Tibial nerve (tissue), 4 donors: ENCODE measurements around the gene DYNAP. TPM values are rescaled to one million over a fixed set of nuclear protein-coding genes. Genes with fewer than 3 reads are reported as not detected.

Source experiments
- DNase-seq, 2 donors: peaks; one replicate each; pipeline ENCODE4 v3.0.0-alpha.2; 2019; ENCODE audit warnings: low spot score in 2 of 2
- H3K27ac ChIP-seq, 4 donors: fragments of 200-600 bp; sonication (generic) in 3 of 4; one replicate each; pipeline ENCODE4 v1.5.1; 2017 to 2019; ENCODE audit warnings: mild to moderate bottlenecking in 1 of 4
- H3K27me3 ChIP-seq, 2 donors: fragments of 200-600 bp; sonication (generic) in 1 of 2; one replicate each; pipeline versions ENCODE4 v1.5.1 to v1.6.0; 2017 to 2019
- H3K36me3 ChIP-seq, 3 donors: fragments of 200-600 bp; sonication (generic); one replicate each; pipeline ENCODE4 v1.5.1; 2018 to 2019
- H3K4me1 ChIP-seq, 4 donors: fragments of 200-600 bp; sonication (generic) in 3 of 4; one replicate each; pipeline ENCODE4 v1.5.1; 2017 to 2019
- H3K4me3 ChIP-seq, 4 donors: fragments of 200-600 bp; sonication (generic) in 3 of 4; one replicate each; pipeline ENCODE4 v1.5.1; 2017 to 2019; ENCODE audit warnings: mild to moderate bottlenecking in 1 of 4, moderate library complexity in 1 of 4
- H3K9me3 ChIP-seq, 4 donors: fragments of 200-600 bp; sonication (generic) in 3 of 4; one replicate each; pipeline ENCODE4 v1.5.1; 2017 to 2019
- CTCF ChIP-seq, 5 experiments: fragments of 200-600 bp in 3 of 5; fragments of 450-650 bp in 2 of 5; sonication (generic) in 3 of 5; IDR thresholded peaks; one replicate each; pipeline ENCODE4 v1.5.1; 2016 to 2019; ENCODE audit warnings: antibody characterized with exemption in 5 of 5, mild to moderate bottlenecking in 3 of 5, moderate library complexity in 2 of 5
- EP300 ChIP-seq, 2 donors: sonication (generic); formaldehyde crosslinking; IDR thresholded peaks; one replicate each; pipeline ENCODE4 v1.6.1; 2017; ENCODE audit warnings: antibody characterized with exemption in 2 of 2, mild to moderate bottlenecking in 1 of 2
- POLR2A ChIP-seq, 2 donors: fragments of 450-650 bp; IDR thresholded peaks; one replicate each; pipeline ENCODE4 v1.6.1; 2017; ENCODE audit warnings: antibody characterized with exemption in 2 of 2, mild to moderate bottlenecking in 2 of 2, moderate library complexity in 2 of 2
- WGBS, 2 donors: methylation state at CpG; one replicate each; pipeline ENCODE4 v1.1.5; 2018; 5-methylcytosine and 5-hydroxymethylcytosine counted together
- total RNA-seq, 4 donors: library from RNA; depleted of rRNA; stranded (reverse); fragments of >200 nt; gene quantifications; one replicate each; pipeline ENCODE4 v1.1.0, GENCODE V29; 2016

The DYNAP gene
- total RNA-seq, 4 donors from 2014 or later = not detected

GRCh38 chr18:54636217-54636616 is 45.2 kb downstream of the DYNAP start:
- Histone ChIP-seq H3K27ac (no peak overlapping the region), H3K4me1 (no peaks in the 10 kb centered on the region), H3K36me3 (no peaks in the 10 kb centered on the region), H3K4me3 (no peak overlapping the region), H3K9me3 (no peaks in the 10 kb centered on the region), H3K27me3 (no peaks in the 10 kb centered on the region)
- TF ChIP-seq CTCF (IDR thresholded peaks at IDR 0.05) (no peak), POLR2A (IDR thresholded peaks at IDR 0.05) (no peak), EP300 (IDR thresholded peaks at IDR 0.05) (no peak)
- DNase-seq = no peak
- 73 to 86% methylated on average over 4 of the region's 4 CpGs for WGBS, 2 donors

- H3K36me3 ChIP-seq = no peaks in the 10 kb centered on the region
- H3K27ac ChIP-seq = no peak overlapping the region
- 72 to 75% methylated on average over 1 of the region's 1 CpG for whole genome bisulfite sequencing, 2 donors
- DNase-seq = no peak
- TF ChIP-seq POLR2A (IDR thresholded peaks at IDR 0.05) = no peak
- TF ChIP-seq EP300 (IDR thresholded peaks at IDR 0.05) = no peak
- no peak for TF ChIP-seq CTCF (IDR thresholded peaks at IDR 0.05)
- H3K4me1 ChIP-seq = no peaks in the 10 kb centered on the region
- no peak overlapping the region for H3K4me3 ChIP-seq
- H3K9me3 ChIP-seq = no peaks in the 10 kb centered on the region
- H3K27me3 ChIP-seq = no peaks in the 10 kb centered on the region
Measured at GRCh38 chr18:54641734-54642133, 50.7 kb downstream of the DYNAP start.

GRCh38 chr18:54647176-54647575 is 56.1 kb downstream of the DYNAP start:
- 14 to 15% methylated on average over 2 of the region's 2 CpGs for WGBS, 2 donors

More at GRCh38 chr18:54647176-54647575, 56.1 kb downstream of the DYNAP start:
- Histone ChIP-seq H3K9me3 (no peaks in the 10 kb centered on the region), H3K27me3 (no peaks in the 10 kb centered on the region), H3K27ac (no peak overlapping the region), H3K4me3 (no peak overlapping the region), H3K36me3 (no peaks in the 10 kb centered on the region), H3K4me1 (no peaks in the 10 kb centered on the region)
- TF ChIP-seq EP300 (IDR thresholded peaks at IDR 0.05) (no peak), CTCF (IDR thresholded peaks at IDR 0.05) (peak in 2 of 5 experiments; percentile 4 to 17)
- no peak for DNase-seq

Other genes starting within 250 kb of the DYNAP start
- gene STARD6, start 233.4 kb upstream of the DYNAP start, total RNA-seq = not detected
- gene C18orf54, start 233.3 kb upstream of the DYNAP start, total RNA-seq = 1 to 10 TPM; 2.7 to 5.7 (median 3.2) TPM
- gene RAB27B, start 237.2 kb downstream of the DYNAP start, total RNA-seq = under 1 TPM in 2 of 4 donors, not detected in 2; under 0.01 to 0.22 TPM